K562 (cell line): Measurements from ENCODE around the gene PPIL6. TPM values are rescaled to one million over a fixed set of nuclear protein-coding genes. Genes with fewer than 3 reads are reported as not detected.
A peak's percentile ranks its signal among the peaks of the same experiment; 100 is the strongest.

Source experiments
- ARID4B ChIP-seq: sonication (generic); formaldehyde crosslinking; IDR thresholded peaks from 2 replicates; pipeline ENCODE4 v1.8.0; 2022; ENCODE audit warnings: mild to moderate bottlenecking, missing genetic modification reagents
- BCOR ChIP-seq: fragments of 450-650 bp; IDR thresholded peaks from 2 replicates; pipeline ENCODE4 v1.6.1; 2016
- CBFA2T2 ChIP-seq: fragments of 450-650 bp; conservative IDR thresholded peaks from 2 replicates; pipeline ENCODE4 v1.6.1; 2017; ENCODE audit warnings: mild to moderate bottlenecking
- CREM ChIP-seq: IDR thresholded peaks from 2 replicates; pipeline ENCODE4 v1.6.1; 2014; ENCODE audit warnings: antibody characterized with exemption, low read depth
- FOS ChIP-seq: IDR thresholded peaks from 3 replicates; pipeline ENCODE4 v1.6.1; 2011; ENCODE audit not compliant: insufficient read length; ENCODE audit errors: extremely low read depth
- GATA2 ChIP-seq: sonication (generic); formaldehyde crosslinking; IDR thresholded peaks from 2 replicates; pipeline ENCODE4 v1.4.0; 2020; ENCODE audit warnings: mild to moderate bottlenecking, missing genetic modification reagents
- LCOR ChIP-seq: sonication (generic); formaldehyde crosslinking; IDR thresholded peaks from 2 replicates; pipeline ENCODE4 v1.8.0; 2022; ENCODE audit warnings: mild to moderate bottlenecking, missing genetic modification reagents
- MEIS2 ChIP-seq: fragments of 450-650 bp; IDR thresholded peaks from 2 replicates; pipeline ENCODE4 v1.6.1; 2014; ENCODE audit warnings: mild to moderate bottlenecking; ENCODE audit not compliant: partially characterized antibody
- MLLT1 ChIP-seq, 2 experiments: fragments of 450-650 bp; IDR thresholded peaks; 2 replicates each; pipeline ENCODE4 v1.6.1; 2016
- MTA3 ChIP-seq: fragments of 450-650 bp; formaldehyde crosslinking; IDR thresholded peaks from 2 replicates; pipeline ENCODE4 v1.6.1; 2017; ENCODE audit warnings: mild to moderate bottlenecking, borderline replicate concordance
- NKRF ChIP-seq: fragments of 450-650 bp; IDR thresholded peaks from 2 replicates; pipeline ENCODE4 v1.6.1; 2016; ENCODE audit warnings: borderline replicate concordance
- PML ChIP-seq: IDR thresholded peaks from 2 replicates; pipeline ENCODE4 v1.6.1; 2012; ENCODE audit warnings: low read length, inconsistent platforms
- PYGO2 ChIP-seq: fragments of 450-650 bp; IDR thresholded peaks from 2 replicates; pipeline ENCODE4 v1.6.1; 2016; ENCODE audit warnings: mild to moderate bottlenecking, missing genetic modification characterization, moderate library complexity, missing compliant biosample characterization
- RBM22 ChIP-seq: fragments of 200-400 bp; formaldehyde crosslinking; IDR thresholded peaks from 2 replicates; pipeline ENCODE4 v1.6.1; 2018; ENCODE audit warnings: low read length, low read depth; ENCODE audit not compliant: poor library complexity, severe bottlenecking
- ZBTB26 ChIP-seq: fragments of 450-650 bp; formaldehyde crosslinking; IDR thresholded peaks from 2 replicates; pipeline ENCODE4 v1.4.0; 2022; ENCODE audit warnings: missing genetic modification characterization
- ZEB2 ChIP-seq: fragments of 450-650 bp; IDR thresholded peaks from 2 replicates; pipeline ENCODE4 v1.6.1; 2016
- ZNF224 ChIP-seq: sonication (generic); formaldehyde crosslinking; IDR thresholded peaks from 2 replicates; pipeline ENCODE4 v1.8.0; 2022; ENCODE audit warnings: mild to moderate bottlenecking, missing genetic modification reagents
- ZNF347 ChIP-seq: fragments of 450-650 bp; formaldehyde crosslinking; IDR thresholded peaks from 2 replicates; pipeline ENCODE4 v1.4.0; 2020; ENCODE audit warnings: low read depth, mild to moderate bottlenecking, moderate library complexity
- ZNF551 ChIP-seq: fragments of 250-450 bp; sonication (Bioruptor Pico); IDR thresholded peaks from 2 replicates; pipeline ENCODE4 v1.5.0; 2021; ENCODE audit warnings: mild to moderate bottlenecking, moderate library complexity
- ZNF830 ChIP-seq: fragments of 250-450 bp; sonication (Bioruptor Pico); IDR thresholded peaks from 2 replicates; pipeline ENCODE4 v1.5.0; 2021; ENCODE audit warnings: mild to moderate bottlenecking
- polyA plus RNA-seq, 8 experiments: library from polyadenylated mRNA; depleted of rRNA in 4 of 8; stranded (reverse) in 5 of 8; unstranded in 3 of 8; fragments of >200 nt; fragmentation: Nextera tagmentation in 2 of 8; fragmentation: Illumina TruSeq in 1 of 8; extraction: Ambion mirVana in 2 of 8; extraction: Trizol in 1 of 8; gene quantifications; 2 replicates each; pipeline versions ENCODE4 v1.2.1 to v1.2.3, GENCODE V29; 2011 to 2014; ENCODE audit warnings: inconsistent platforms in 1 of 8, missing spikeins in 1 of 8
- total RNA-seq, 7 experiments: library from RNA; depleted of rRNA in 6 of 7; stranded (reverse); fragments of >200 nt in 6 of 7; fragmentation: Illumina TruSeq in 2 of 7; extraction: Trizol in 2 of 7; gene quantifications; 2 replicates each; pipeline versions ENCODE4 v1.2.1 to v1.2.3, GENCODE V29; 2011 to 2021; ENCODE audit warnings: low replicate concordance in 1 of 7

Gene PPIL6
- total and polyA plus RNA-seq, 9 of the 15 experiments (the other 6 are each of a cell fraction or from before 2014, with no cell fraction given) = 0.03 to 0.98 (median 0.41) TPM; not detected in 1

- TF ChIP-seq MTA3 (no peak; the same call in 1 of the 2 replicates), NKRF (peak; percentile 98), CBFA2T2 (peak; percentile 82), ZNF224 (no peak), RBM22 (no peak), MEIS2 (peak; percentile 42), PYGO2 (no peak), MLLT1 (IDR thresholded peaks at IDR 0.05) (peak; percentile 46 to 63; a peak in 2 of 4 replicates), BCOR (0 out of 2 replicates have a peak, but pooled peaks have one; percentile 22), ZNF830 (CRISPR knock-in tag) (no peak), CREM (peak; percentile 31; the same call in 1 of the 2 replicates), ZNF551 (no peak), FOS (no peak), ARID4B (CRISPR knock-in tag) (peak; percentile 71), GATA2 (CRISPR knock-in tag) (no peak), ZBTB26 (CRISPR knock-in tag) (no peak), ZEB2 (0 out of 2 replicates have a peak, but pooled peaks have one; percentile 31), PML (peak; percentile 7; the same call in 1 of the 2 replicates), LCOR (CRISPR knock-in tag) (peak; percentile 68), ZNF347 (CRISPR knock-in tag) (no peak)
Measured at GRCh38 chr6:109382576-109383437, 57.6 kb downstream of the PPIL6 start (continued).
